SU-DHL-6 (cell line): ENCODE results near the gene SHISA4.

Experiments used
- H2AFZ ChIP-seq: fragments of 200-600 bp; sonication (generic); 2 replicates; pipeline ENCODE4 v1.6.1; 2014; ENCODE audit warnings: low read depth, mild to moderate bottlenecking, moderate library complexity, mixed read lengths, antibody characterized with exemption, low read length; ENCODE audit not compliant: severe bottlenecking
- H3F3A ChIP-seq: fragments of 200-600 bp; shearing (Covaris generic); 2 replicates; pipeline ENCODE4 v1.6.0; 2016; ENCODE audit warnings: antibody characterized with exemption, mild to moderate bottlenecking; ENCODE audit not compliant: insufficient read depth
- H3K27ac ChIP-seq: fragments of 200-600 bp; sonication (generic); 2 replicates; pipeline ENCODE4 v1.5.1; 2016; ENCODE audit warnings: low read depth, mild to moderate bottlenecking, low read length, moderate library complexity, mixed read lengths
- H3K27me3 ChIP-seq: fragments of 200-600 bp; sonication (generic), shearing (Covaris generic); 2 replicates; pipeline ENCODE4 v1.6.0; 2014; ENCODE audit warnings: mild to moderate bottlenecking, low read length
- H3K36me3 ChIP-seq: fragments of 200-600 bp; sonication (generic); 2 replicates; pipeline ENCODE4 v1.6.1; 2014; ENCODE audit warnings: mild to moderate bottlenecking, low read length, mixed read lengths
- H3K4me2 ChIP-seq: fragments of 300-600, 200-600 bp; shearing (Covaris generic), sonication (generic); 2 replicates; pipeline ENCODE4 v1.6.0; 2014; ENCODE audit warnings: low read length, low read depth, mild to moderate bottlenecking; ENCODE audit not compliant: poor library complexity, severe bottlenecking
- H3K4me3 ChIP-seq: fragments of 200-600 bp; sonication (generic); 2 replicates; pipeline ENCODE4 v1.5.1; 2014; ENCODE audit warnings: antibody characterized with exemption, low read length, mild to moderate bottlenecking, mixed read lengths; ENCODE audit not compliant: insufficient read depth, poor library complexity, severe bottlenecking
- H3K79me2 ChIP-seq: fragments of 200-600 bp; sonication (generic); 2 replicates; pipeline ENCODE4 v1.6.1; 2014; ENCODE audit warnings: mild to moderate bottlenecking, low read length, moderate library complexity; ENCODE audit not compliant: insufficient read depth
- H3K9ac ChIP-seq: fragments of 200-600 bp; sonication (generic); 2 replicates; pipeline ENCODE4 v1.7.0; 2014; ENCODE audit warnings: mild to moderate bottlenecking, low read length
- H3K9me2 ChIP-seq: fragments of 200-600 bp; sonication (generic); replicated peaks from 2 replicates; pipeline ENCODE4 v1.6.1; 2014; ENCODE audit warnings: low read length; ENCODE audit not compliant: insufficient read depth
- H3K9me3 ChIP-seq: fragments of 200-600 bp; sonication (generic); 2 replicates; pipeline ENCODE4 v1.6.1; 2014; ENCODE audit warnings: low read length, mixed read lengths; ENCODE audit not compliant: insufficient read depth
- H4K20me1 ChIP-seq: fragments of 200-600 bp; sonication (generic); 2 replicates; pipeline ENCODE4 v1.6.1; 2014; ENCODE audit warnings: low read depth, mild to moderate bottlenecking, antibody characterized with exemption, low read length, moderate library complexity, mixed read lengths
- CTCF ChIP-seq: fragments of 200-600 bp; sonication (generic); IDR thresholded peaks from one replicate; pipeline ENCODE4 v1.5.1; 2017; ENCODE audit warnings: antibody characterized with exemption, mild to moderate bottlenecking, low read length, moderate library complexity; ENCODE audit not compliant: insufficient read depth, poor library complexity, severe bottlenecking
- EZH2phosphoT487 ChIP-seq: fragments of 200-600 bp; sonication (generic), shearing (Covaris generic); conservative IDR thresholded peaks from 2 replicates; pipeline ENCODE4 v1.6.1; 2018; ENCODE audit warnings: mild to moderate bottlenecking, antibody characterized with exemption, low read length, moderate library complexity, mixed read lengths

The SHISA4 gene

GRCh38 chr1:201890806-201891450 lies 2.2 kb downstream of the SHISA4 start:
- Histone ChIP-seq H3K36me3 (no peaks in the 10 kb centered on the region), H3K4me3 (no peak overlapping the region), H2AFZ (no peak overlapping the region), H3K79me2 (no peaks in the 10 kb centered on the region), H3K9me3 (no peaks in the 10 kb centered on the region), H3K27ac (no peak overlapping the region), H3K9ac (no peak overlapping the region), H3K27me3 (no peaks in the 10 kb centered on the region), H4K20me1 (no peaks in the 10 kb centered on the region), H3K9me2 (no peaks in the 10 kb centered on the region), H3F3A (no peaks in the 10 kb centered on the region), H3K4me2 (no peak overlapping the region)
- TF ChIP-seq CTCF: no peak
- TF ChIP-seq EZH2phosphoT487: no peak

GRCh38 chr1:201891451-201892045 lies 2.9 kb downstream of the SHISA4 start:
- Histone ChIP-seq H3F3A (no peaks in the 10 kb centered on the region), H3K4me2 (no peak overlapping the region), H3K27me3 (no peaks in the 10 kb centered on the region), H3K27ac (no peak overlapping the region), H3K79me2 (no peaks in the 10 kb centered on the region), H2AFZ (no peak overlapping the region), H3K9me3 (no peaks in the 10 kb centered on the region), H3K9ac (no peak overlapping the region), H3K4me3 (no peak overlapping the region), H3K36me3 (no peaks in the 10 kb centered on the region), H3K9me2 (no peaks in the 10 kb centered on the region), H4K20me1 (no peaks in the 10 kb centered on the region)
- no peak for TF ChIP-seq EZH2phosphoT487
- TF ChIP-seq CTCF: no peak

- TF ChIP-seq EZH2phosphoT487 (no peak), CTCF (no peak)
Measured at GRCh38 chr1:201892211-201892610, 3.5 kb downstream of the SHISA4 start.

More at GRCh38 chr1:201892211-201892610, 3.5 kb downstream of the SHISA4 start:
- Histone ChIP-seq H3K79me2 (no peaks in the 10 kb centered on the region), H3K27me3 (no peaks in the 10 kb centered on the region), H3K4me3 (no peak overlapping the region), H3F3A (no peaks in the 10 kb centered on the region), H4K20me1 (no peaks in the 10 kb centered on the region), H3K4me2 (no peak overlapping the region), H3K9ac (no peak overlapping the region), H3K9me3 (no peaks in the 10 kb centered on the region), H2AFZ (no peak overlapping the region), H3K27ac (no peak overlapping the region), H3K9me2 (no peaks in the 10 kb centered on the region), H3K36me3 (no peaks in the 10 kb centered on the region)
